HG03103 (cell line): ENCODE measurements around the gene DDX49.
"Not testable (repeated sequence)": the region's sequence is repeated elsewhere in the genome, so short reads cannot be mapped to it uniquely, and the experiment has no call there.

Source experiments
- ATAC-seq: cut with Tn5 transposase; IDR thresholded peaks from one replicate; pipeline ENCODE4 v1.9.1; 2021; ENCODE audit warnings: low read depth; ENCODE audit not compliant: unreplicated experiment

DDX49 gene

GRCh38 chr19:18908917-18909619, 10.4 kb upstream of the DDX49 start:
- ATAC-seq = no peak

DNA sequence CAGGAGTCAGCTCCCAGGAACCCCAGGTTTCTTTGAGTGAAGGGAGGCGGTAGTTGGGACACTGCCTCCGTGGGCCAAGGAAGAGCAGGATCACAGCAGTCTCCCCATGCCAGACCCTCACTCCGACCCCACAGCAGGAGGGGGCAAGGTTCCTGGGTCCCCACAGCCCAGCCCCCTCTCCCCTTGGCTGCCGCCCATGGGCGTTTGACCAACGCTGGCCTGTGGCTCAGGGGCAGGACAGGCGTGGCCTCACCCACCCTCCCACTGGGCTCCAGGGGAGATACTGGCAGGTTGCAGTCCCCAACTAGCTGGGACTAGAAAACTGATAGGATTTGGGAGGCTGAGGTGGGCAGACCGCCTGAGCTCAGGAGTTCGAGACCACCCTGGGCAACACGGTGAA, 9.5 kb upstream of the DDX49 start:
- ATAC-seq = no peak

DNA sequence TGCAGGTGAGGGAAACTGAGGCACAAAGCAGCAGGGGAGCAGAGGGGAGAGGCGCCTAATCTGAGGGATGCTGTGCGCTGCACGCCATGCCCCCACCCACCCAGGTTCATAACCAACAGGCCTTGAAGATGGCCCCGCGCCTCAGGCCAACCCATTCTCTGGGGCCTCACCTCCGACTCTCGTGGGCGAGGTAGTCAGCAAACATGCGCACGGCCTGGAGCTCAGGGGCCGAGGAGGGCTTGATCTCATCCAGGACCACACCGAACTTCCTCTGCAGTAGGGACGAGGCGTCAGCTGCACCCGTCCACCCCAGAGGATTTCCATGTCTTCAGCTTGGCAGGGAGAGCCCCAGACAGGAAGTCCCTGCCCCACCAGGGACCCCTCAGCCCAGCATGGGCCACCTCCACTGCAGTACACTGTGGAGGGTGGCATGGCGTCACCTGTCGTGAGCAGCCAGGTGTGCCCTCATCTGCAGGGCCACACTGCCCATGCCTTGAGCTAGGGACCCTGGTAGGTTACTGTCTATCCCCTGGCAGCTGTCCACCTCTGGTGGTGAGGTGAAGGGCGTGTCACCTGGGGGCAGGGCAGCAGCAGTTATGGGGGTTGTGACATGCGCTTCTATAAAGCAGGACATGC, 8.6 kb upstream of the DDX49 start:
- no peak for ATAC-seq

- no peak for ATAC-seq
Measured at GRCh38 chr19:18912933-18913332, 6.6 kb upstream of the DDX49 start.

GRCh38 chr19:18913466-18913865, 6.0 kb upstream of the DDX49 start:
- no peak for ATAC-seq

- no peak for ATAC-seq
Measured at GRCh38 chr19:18915639-18916038, 3.9 kb upstream of the DDX49 start.

DNA sequence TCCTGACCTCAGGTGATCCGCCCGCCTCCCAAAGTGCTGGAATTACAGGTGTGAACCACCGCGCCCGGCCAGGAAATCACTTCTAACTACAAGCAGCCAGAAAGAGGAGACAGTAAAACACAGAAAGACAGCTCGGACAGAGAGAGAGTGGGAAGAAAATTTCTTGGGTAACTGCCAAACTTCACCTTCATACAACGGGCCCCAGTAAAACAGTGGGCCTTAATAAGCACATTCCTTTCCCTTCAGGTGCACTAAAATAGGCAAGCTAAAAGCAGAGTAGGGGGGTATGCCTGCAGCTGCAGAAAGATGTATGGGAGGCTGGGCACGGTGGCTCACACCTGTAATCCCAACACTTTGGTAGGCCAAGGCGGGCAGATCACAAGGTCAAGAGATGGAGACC, 1.9 kb upstream of the DDX49 start:
- not testable (repeated sequence) for ATAC-seq

DNA sequence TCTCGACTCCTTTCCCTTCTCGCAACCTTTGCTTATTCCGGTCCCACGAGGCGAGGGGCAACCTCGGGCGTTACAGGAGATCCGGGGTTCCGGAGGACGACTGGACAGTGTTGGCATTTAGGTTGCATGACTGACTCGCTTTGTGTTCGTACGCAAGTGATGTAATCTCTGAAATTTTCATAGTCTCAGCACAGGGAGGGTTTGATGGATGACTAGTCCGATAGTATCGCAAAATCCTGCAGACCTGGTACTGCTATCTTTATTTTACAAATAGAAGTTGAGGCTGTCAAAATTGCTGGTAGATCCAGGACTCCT, 342 bp downstream of the DDX49 start:
- ATAC-seq = no peak

DNA sequence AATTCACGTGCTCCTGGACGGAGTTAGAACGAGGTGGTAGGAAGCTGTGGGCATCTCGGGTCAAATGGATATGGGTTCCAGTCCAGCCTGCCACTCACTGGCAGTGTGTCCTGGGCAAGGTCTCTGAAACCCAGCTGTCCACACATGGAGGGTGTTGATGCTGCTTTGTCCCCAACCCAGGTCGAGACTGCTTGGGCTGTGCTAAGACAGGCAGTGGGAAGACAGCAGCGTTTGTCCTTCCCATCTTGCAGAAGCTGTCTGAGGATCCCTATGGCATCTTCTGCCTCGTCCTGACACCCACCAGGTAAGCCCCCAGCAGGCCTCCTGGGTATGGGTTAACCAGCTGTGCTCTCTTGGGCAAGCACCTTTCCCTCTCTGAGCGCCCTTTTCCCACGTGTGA, 885 bp downstream of the DDX49 start:
- no peak for ATAC-seq

DNA sequence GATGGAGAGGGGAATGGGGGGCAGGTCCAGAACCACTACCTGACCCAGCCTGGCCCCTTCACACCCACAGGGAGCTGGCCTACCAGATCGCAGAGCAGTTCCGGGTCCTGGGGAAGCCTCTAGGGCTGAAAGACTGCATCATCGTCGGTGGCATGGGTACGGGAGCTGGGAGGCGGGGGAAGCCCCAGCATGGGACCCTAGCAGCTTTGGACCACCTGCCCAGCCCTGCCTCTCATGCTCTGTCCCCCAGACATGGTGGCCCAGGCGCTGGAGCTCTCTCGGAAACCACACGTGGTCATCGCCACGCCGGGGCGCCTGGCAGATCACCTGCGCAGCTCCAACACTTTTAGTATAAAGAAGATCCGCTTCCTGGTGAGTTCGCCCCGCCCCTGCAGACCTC, 2.1 kb downstream of the DDX49 start:
- no peak for ATAC-seq

DNA sequence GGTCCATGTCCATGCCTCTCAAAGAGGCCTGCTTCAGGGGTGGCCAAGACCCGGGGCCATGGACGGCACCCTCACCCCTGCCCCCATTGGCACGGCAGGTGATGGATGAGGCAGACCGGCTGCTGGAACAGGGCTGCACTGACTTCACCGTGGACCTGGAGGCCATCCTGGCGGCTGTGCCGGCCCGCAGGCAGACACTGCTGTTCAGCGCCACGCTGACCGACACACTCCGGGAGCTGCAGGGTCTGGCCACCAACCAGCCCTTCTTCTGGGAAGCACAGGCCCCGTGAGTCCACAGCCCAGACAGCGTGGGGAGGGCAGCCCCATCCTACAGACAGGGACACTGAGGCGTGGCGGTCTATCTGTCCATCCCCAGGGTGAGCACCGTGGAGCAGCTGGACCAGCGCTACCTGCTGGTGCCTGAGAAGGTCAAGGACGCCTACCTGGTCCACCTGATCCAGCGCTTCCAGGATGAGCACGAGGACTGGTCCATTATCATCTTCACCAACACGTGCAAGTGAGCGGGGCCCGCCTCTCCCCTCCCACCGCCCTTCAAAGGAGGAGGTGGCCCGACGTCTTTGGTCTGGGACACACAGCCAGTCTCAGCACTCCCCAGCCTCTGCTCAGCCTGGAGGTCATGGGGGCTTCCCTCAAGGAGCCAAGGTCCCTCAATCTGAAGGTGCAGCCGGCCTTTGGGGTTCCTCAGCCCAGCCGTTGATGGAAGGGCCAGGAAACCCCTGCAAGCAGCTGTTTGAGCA, 2.9 kb downstream of the DDX49 start:
- ATAC-seq = no peak

DNA sequence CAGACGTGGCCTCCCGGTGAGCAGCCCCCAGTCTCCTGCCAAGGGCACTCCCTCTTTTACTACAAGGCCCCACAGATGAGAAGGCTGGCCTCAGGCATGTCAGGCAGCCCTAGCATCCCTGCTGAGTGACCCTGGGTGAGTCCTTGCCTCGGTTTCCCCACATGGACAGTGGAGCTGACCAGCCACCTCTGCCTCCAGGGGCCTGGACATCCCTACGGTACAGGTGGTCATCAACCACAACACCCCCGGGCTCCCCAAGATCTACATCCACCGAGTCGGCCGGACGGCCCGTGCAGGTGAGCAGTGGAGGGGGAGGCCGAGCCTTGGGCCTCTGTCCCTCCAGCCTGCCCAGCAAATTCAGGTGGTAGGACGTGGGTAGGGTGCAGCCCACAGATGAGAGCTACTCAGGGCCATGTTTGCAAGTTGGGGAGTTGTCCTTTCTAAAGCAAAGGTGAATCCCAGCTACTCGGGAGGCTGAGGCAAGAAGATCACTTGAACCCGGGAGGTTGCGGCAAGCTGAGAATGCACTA, 5.2 kb downstream of the DDX49 start:
- ATAC-seq = no peak

GRCh38 chr19:18928018-18928805, 8.7 kb downstream of the DDX49 start:
- no peak for ATAC-seq

DNA sequence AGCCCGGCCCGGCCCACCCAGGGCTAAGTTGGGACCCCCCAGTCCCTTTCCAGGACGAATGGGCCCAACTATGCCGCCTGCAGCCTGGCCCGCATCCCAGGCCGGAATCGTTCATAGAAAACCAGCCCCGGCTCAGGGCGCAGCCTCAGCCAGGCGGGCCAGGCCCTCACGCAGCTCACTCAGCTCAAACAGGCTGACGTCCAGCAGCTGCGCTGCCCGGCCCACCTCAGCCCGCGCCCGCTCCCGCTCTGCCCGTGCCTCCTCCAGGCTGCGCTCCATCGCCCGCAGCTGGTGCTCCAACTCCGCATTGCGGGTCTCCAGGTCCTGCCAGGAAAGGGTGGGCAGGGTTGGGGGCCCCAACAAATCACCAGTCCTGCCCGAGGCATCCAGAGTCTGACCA, 9.8 kb downstream of the DDX49 start:
- no peak for ATAC-seq

GRCh38 chr19:18931316-18932162, 12.0 kb downstream of the DDX49 start:
- no peak for ATAC-seq

- ATAC-seq = no peak
Measured at GRCh38 chr19:18932216-18932841, 12.8 kb downstream of the DDX49 start.

- no peak for ATAC-seq
Measured at GRCh38 chr19:18933297-18933696, 13.8 kb downstream of the DDX49 start.

DNA sequence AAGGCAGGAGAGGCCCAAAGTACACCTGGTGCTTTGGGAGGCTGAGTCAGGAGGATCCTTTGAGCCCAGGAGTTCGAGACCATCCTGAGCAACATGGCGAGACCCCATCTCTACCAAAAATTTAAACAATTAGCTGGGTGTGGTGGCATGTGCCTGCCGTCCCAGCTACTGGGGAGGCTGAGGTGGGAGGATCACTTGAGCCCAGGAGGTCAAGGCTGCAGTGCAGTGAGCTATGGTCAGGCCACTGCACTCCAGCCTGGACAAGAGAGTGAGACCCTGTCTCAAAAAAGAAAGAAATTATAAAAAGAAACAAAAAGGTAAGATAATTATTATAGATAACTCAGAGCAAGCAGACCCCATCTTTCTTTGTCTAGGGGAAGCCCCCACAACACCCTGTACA, 19.6 kb downstream of the DDX49 start:
- no peak for ATAC-seq

- no peak for ATAC-seq
Measured at GRCh38 chr19:18939922-18940768, 20.6 kb downstream of the DDX49 start.
